G401 (cell line): ENCODE results near the gene TBC1D1. TPM values are rescaled to one million over a fixed set of nuclear protein-coding genes. Genes with fewer than 3 reads are reported as not detected.

ENCODE experiments used
- DNase-seq: peaks from one replicate; pipeline ENCODE4 v3.0.0-alpha.2; 2015; ENCODE audit warnings: low spot score
- in situ Hi-C: cut with HindIII; loops from 2 replicates; pipeline ENCODE4 v1.10.0; 2016; ENCODE audit warnings: low sequenced_read_pairs, mixed read lengths
- total RNA-seq: library from RNA; depleted of rRNA; stranded (reverse); fragments of >200 nt; shearing (Covaris generic); gene quantifications from 2 replicates; pipeline ENCODE4 v1.2.3, GENCODE V29; 2014

Gene TBC1D1
- total RNA-seq, 1 experiment from 2014 or later = 85.5 TPM

GRCh38 chr4:38125816-38126215 lies 234.9 kb downstream of the TBC1D1 start:
- DNase-seq = no peak
- in situ Hi-C loops = no loop called here

GRCh38 chr4:38128478-38129459 lies 237.9 kb downstream of the TBC1D1 start:
- no peak for DNase-seq
- in situ Hi-C loops = no loop called here

DNA sequence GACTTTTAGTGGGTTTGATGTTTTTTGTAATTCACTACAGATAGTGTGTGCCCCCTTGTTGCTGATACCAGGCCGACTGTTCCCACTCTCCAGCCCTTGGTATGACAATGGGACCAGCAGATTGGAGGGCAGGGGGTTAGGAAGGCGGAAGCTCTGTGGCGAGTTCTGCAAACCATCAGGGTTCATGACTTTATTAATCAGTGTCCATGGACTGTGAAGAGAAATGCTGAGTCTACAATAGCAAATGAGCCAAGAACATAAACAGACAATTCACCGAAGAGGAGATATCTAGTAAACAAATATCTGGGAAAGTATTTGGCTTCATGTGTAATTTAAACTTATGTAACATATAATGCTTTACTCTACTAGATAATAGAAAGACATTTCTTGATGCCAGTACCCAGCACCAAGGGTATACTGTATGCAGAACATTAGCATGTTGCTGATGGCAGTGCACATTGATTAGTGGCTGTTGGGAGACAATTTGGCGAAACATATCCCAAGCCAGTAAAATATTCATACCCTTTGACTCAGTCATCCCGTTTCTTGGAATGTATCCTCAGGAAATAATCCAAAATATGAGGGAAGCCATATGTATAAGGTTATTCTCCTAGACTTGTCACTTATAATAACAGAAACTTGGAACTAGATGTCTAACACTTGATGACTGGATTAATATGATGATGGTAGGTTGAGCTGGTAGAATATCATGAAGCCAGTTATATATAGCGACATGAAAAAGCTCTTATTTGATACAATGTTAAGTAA lies 238.8 kb downstream of the TBC1D1 start:
- in situ Hi-C loops = no loop called here

DNA sequence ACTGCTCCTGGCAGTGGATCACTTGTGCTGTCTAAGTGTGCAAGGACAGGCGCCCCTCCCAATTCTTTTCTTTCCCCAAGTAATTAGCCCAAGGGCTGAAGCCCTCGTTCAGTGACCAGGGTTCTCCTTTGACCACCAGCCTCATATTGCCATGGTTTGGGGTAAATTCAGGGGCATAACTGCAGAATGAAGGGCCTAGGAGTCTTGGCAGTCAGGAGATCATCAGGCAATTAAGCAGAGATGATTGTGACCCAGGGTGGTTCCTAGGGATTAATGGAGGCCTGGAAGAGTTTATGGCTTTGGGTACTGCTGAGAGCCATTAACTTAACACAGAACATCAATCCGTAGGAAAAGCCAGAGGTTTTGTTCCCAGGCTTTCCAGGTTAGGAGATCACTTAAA lies 240.0 kb downstream of the TBC1D1 start:
- in situ Hi-C loops = no loop called here

More for the DNA sequence above, 238.8 kb downstream of the TBC1D1 start:
- no peak for DNase-seq

GRCh38 chr4:38131371-38132091 lies 240.6 kb downstream of the TBC1D1 start:
- in situ Hi-C loops = no loop called here
- no peak for DNase-seq

More for the DNA sequence above, 240.0 kb downstream of the TBC1D1 start:
- no peak for DNase-seq

DNA sequence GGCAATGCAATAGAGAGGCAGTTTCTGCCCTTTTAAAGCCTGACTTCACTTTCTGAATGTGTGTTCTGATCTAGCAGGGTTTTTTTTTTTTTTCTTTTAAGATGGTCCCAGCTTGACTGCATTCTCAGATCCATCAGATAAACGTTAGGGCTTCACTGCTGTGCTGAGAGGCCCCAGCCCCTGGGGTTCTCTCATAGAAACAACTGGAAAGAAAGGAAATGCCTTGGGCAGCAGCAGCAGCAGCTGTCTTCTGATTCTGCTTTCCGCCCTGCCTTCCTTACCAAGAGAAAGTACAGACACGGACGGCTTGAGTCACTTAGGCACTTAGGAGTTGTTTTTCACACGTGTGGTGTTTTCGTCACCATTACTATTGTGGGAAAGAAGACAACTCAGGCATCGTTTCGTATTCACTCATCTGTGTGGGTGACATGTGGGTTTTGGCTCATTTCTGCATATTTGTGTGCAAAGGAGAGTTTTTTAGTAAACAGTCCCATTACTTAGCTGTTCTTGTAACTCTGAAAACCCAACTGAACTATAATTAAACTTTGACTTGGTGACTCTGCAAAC lies 241.3 kb downstream of the TBC1D1 start:
- in situ Hi-C loops = no loop called here

DNA sequence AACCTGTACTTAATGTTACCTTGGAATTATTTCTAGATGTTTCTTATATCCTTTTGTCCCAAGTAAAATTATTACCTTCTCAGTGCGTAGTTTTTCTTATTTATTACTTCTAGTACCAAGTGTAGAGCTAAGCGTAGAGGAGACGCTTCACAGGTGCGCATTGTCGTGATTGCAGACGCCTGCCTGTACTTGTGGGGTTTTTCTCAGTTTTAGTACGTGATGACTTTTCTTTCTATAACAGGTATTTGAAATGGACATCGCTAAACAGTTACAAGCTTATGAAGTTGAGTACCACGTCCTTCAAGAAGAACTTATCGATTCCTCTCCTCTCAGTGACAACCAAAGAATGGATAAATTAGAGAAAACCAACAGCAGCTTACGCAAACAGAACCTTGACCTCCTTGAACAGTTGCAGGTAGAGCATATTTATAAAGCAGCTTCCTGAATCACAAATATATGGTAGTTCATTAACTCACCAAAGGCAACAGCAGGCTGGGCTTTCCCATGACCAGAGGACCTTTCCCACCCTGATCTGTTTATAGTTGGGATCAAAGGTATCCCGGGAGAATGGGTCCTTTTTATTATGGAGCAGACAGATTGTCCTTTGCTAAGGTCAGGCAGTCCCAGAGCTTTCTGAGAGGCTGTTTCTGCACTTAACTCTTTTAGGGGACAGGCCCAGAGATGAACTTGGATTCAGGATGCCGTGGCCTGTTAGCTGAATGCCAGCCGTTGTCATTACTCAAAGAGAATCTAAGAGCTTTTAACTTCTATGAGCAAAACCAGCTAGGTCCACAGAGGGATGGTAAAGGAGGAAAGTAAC lies 242.2 kb downstream of the TBC1D1 start:
- in situ Hi-C loops = no loop called here
- DNase-seq = no peak

More for the DNA sequence above, 241.3 kb downstream of the TBC1D1 start:
- DNase-seq = no peak

- in situ Hi-C loops = no loop called here
- DNase-seq = no peak
These were observed 243.0 kb downstream of the TBC1D1 start for GRCh38 chr4:38133711-38134480.

DNA sequence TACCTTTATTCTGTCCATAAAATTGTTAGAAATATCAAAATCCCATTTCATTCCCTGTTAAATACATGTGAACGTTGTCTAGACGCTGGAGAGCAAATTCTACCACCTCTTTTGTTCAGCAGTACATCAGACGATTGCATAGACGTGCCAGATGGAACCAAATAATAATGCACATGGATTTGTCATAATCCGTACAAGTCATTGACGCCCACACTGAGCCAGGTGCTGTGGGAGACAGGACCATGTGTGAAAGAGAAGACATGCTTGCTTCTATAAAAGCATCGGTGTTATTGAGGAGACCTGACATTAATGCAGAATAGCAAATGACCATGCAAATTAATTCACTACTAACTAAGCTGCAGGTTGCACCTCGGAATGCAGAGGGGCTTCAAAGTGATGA lies 244.3 kb downstream of the TBC1D1 start:
- no peak for DNase-seq
- in situ Hi-C loops = no loop called here

DNA sequence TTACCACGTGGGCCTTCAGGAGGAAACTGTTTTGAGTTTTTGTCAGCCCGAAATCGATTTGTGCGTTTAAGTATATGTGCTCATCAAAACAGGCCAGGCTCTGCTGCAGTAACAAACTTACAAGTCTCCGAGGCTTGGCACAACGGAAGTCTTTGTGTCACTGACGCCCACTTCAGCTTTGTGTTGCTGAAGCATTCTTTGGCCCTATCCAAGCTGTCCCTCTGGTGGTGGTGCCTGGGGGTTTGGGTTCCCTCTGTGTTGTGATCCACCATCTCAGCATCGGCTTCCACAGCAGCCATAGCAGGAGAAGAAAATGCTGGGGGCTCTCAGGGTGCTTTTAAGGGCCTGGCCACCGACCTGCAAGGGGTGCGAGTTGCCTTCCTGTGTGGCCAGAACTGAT lies 245.7 kb downstream of the TBC1D1 start:
- in situ Hi-C loops = no loop called here
- DNase-seq = no peak

DNA sequence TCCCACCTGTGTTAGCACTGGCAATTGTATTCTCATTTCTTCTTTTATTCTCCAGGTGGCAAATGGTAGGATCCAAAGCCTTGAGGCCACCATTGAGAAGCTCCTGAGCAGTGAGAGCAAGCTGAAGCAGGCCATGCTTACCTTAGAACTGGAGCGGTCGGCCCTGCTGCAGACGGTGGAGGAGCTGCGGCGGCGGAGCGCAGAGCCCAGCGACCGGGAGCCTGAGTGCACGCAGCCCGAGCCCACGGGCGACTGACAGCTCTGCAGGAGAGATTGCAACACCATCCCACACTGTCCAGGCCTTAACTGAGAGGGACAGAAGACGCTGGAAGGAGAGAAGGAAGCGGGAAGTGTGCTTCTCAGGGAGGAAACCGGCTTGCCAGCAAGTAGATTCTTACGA lies 246.2 kb downstream of the TBC1D1 start:
- in situ Hi-C loops = no loop called here
- DNase-seq = no peak

- in situ Hi-C loops = no loop called here
- no peak for DNase-seq
These were observed 247.5 kb downstream of the TBC1D1 start for GRCh38 chr4:38138363-38138762.

DNA sequence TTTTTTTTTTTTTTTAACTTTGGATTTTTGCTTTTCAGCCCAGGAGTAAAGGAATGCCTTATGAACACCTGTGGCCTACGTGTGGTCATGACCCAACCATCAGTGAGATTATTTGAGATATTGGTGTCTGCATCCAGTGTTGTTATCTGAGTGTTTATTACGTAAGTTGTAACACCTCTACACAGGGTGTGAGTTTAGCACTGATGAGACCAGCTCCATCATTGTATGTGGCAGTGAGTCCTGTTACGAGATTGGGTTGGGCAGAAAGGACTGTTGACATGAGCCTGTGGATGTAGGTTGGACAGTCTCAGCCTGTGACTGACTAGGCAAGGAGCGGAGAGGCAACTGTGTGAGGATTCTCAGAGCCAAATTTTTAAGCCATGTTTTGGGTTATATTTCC lies 248.3 kb downstream of the TBC1D1 start:
- no peak for DNase-seq
- in situ Hi-C loops = no loop called here

GRCh38 chr4:38140643-38141203 lies 249.8 kb downstream of the TBC1D1 start:
- no peak for DNase-seq
- in situ Hi-C loops = no loop called here

DNA sequence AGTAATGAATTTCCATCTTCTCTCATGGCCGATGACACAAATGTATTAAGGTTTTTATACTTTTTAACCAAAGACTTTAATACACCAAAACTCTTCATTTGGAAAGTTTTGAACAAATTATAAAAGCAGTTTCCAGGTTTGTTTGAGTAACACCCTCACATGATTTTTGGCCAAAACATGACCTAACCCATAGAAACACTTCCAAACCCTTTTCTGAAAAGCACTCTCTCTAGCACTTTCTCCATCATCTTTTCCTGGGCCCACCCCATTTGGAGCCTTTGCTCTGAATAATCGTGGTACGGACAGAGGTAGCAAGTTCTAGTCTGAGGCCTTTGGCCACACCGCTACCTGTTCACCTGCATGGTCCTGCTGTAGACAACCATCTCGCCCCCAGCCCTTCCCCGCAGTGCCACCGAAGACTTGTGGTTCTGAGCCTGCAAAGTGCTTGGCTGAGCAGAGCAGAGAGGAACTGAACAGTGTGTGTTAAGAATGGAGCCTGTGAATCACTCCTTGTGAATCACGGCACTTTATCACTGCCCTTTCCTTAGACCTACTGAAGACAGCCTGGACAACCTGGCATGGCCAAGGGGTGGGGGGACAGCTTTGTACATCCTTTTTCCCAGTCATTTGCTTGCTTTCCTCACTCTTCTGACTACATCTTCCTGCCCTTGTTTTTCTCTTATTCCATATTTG lies 251.1 kb downstream of the TBC1D1 start:
- no peak for DNase-seq
- in situ Hi-C loops = no loop called here

- no peak for DNase-seq
- in situ Hi-C loops = no loop called here
These were observed 253.1 kb downstream of the TBC1D1 start for GRCh38 chr4:38144031-38144430.
